Breast epithelium (tissue), 3 donors: Measurements from ENCODE around the gene CADM3.

Experiments used
- CTCF ChIP-seq, 3 donors: fragments of 450-650 bp; IDR thresholded peaks; one replicate each; pipeline ENCODE4 v1.5.1; 2016 to 2017; ENCODE audit warnings: antibody characterized with exemption in 3 of 3, mild to moderate bottlenecking in 3 of 3, moderate library complexity in 3 of 3
- POLR2A ChIP-seq: fragments of 450-650 bp; IDR thresholded peaks from one replicate; pipeline ENCODE4 v1.6.1; 2016; ENCODE audit warnings: antibody characterized with exemption, mild to moderate bottlenecking, moderate library complexity

GRCh38 chr1:159187647-159188374 lies 16.4 kb downstream of the CADM3 start:
- no peak for TF ChIP-seq POLR2A
- TF ChIP-seq CTCF (IDR thresholded peaks at IDR 0.05) = no peak
